ENCODE measurements around the gene C4orf36. TPM values are rescaled to one million over a fixed set of nuclear protein-coding genes. Genes with fewer than 3 reads are reported as not detected.

The C4orf36 gene
- total and polyA plus RNA-seq, 2 of the 8 experiments (the other 6 are each of a cell fraction or from before 2014, with no cell fraction given): 1.2 to 1.5 TPM

DNA sequence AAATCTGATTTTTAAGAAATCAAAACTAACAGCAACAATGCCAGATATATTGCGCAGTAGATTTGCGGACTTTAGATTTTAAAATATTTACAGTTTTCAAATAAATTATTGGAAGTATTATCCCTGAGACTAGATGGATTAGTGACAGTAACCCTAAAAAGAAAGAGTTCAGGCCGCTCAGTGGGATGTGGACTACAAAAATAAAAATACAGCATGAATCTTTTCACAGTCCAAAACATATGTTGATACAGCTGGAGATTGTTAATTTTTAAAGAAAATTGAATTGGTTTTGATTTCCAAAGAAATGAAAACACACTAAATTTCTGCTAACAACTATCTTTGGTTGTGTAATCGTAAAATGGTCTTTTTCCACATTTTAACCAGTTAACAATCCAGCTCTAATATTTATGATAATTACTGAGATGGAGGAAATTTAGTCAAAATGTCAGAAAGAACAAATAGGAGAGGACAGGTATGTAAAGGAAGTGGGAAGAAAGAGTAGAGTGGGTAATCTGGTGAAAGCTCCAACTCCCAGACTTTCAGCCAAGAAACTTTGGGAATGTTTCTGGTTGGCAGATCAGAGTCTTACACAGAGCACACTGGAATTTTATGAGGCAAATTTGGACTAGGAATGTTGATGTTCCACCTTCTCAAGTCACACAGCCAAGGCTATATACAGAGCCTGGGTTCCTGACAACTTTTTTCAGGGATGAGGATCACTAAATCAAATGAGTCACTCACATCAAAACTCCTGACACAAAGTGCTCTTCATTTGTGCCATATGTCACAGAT, 15.1 kb downstream of the C4orf36 start (continued):
- TF ChIP-seq, protein P1, sequence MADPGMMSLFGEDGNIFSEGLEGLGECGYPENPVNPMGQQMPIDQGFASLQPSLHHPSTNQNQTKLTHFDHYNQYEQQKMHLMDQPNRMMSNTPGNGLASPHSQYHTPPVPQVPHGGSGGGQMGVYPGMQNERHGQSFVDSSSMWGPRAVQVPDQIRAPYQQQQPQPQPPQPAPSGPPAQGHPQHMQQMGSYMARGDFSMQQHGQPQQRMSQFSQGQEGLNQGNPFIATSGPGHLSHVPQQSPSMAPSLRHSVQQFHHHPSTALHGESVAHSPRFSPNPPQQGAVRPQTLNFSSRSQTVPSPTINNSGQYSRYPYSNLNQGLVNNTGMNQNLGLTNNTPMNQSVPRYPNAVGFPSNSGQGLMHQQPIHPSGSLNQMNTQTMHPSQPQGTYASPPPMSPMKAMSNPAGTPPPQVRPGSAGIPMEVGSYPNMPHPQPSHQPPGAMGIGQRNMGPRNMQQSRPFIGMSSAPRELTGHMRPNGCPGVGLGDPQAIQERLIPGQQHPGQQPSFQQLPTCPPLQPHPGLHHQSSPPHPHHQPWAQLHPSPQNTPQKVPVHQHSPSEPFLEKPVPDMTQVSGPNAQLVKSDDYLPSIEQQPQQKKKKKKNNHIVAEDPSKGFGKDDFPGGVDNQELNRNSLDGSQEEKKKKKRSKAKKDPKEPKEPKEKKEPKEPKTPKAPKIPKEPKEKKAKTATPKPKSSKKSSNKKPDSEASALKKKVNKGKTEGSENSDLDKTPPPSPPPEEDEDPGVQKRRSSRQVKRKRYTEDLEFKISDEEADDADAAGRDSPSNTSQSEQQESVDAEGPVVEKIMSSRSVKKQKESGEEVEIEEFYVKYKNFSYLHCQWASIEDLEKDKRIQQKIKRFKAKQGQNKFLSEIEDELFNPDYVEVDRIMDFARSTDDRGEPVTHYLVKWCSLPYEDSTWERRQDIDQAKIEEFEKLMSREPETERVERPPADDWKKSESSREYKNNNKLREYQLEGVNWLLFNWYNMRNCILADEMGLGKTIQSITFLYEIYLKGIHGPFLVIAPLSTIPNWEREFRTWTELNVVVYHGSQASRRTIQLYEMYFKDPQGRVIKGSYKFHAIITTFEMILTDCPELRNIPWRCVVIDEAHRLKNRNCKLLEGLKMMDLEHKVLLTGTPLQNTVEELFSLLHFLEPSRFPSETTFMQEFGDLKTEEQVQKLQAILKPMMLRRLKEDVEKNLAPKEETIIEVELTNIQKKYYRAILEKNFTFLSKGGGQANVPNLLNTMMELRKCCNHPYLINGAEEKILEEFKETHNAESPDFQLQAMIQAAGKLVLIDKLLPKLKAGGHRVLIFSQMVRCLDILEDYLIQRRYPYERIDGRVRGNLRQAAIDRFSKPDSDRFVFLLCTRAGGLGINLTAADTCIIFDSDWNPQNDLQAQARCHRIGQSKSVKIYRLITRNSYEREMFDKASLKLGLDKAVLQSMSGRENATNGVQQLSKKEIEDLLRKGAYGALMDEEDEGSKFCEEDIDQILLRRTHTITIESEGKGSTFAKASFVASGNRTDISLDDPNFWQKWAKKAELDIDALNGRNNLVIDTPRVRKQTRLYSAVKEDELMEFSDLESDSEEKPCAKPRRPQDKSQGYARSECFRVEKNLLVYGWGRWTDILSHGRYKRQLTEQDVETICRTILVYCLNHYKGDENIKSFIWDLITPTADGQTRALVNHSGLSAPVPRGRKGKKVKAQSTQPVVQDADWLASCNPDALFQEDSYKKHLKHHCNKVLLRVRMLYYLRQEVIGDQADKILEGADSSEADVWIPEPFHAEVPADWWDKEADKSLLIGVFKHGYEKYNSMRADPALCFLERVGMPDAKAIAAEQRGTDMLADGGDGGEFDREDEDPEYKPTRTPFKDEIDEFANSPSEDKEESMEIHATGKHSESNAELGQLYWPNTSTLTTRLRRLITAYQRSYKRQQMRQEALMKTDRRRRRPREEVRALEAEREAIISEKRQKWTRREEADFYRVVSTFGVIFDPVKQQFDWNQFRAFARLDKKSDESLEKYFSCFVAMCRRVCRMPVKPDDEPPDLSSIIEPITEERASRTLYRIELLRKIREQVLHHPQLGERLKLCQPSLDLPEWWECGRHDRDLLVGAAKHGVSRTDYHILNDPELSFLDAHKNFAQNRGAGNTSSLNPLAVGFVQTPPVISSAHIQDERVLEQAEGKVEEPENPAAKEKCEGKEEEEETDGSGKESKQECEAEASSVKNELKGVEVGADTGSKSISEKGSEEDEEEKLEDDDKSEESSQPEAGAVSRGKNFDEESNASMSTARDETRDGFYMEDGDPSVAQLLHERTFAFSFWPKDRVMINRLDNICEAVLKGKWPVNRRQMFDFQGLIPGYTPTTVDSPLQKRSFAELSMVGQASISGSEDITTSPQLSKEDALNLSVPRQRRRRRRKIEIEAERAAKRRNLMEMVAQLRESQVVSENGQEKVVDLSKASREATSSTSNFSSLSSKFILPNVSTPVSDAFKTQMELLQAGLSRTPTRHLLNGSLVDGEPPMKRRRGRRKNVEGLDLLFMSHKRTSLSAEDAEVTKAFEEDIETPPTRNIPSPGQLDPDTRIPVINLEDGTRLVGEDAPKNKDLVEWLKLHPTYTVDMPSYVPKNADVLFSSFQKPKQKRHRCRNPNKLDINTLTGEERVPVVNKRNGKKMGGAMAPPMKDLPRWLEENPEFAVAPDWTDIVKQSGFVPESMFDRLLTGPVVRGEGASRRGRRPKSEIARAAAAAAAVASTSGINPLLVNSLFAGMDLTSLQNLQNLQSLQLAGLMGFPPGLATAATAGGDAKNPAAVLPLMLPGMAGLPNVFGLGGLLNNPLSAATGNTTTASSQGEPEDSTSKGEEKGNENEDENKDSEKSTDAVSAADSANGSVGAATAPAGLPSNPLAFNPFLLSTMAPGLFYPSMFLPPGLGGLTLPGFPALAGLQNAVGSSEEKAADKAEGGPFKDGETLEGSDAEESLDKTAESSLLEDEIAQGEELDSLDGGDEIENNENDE (IDR thresholded peaks at IDR 0.05; ENCODE audit: insufficient replicate concordance, low read length): no peak
- TF ChIP-seq KDM5A (IDR thresholded peaks at IDR 0.05; ENCODE audit: low read length): no peak
- TF ChIP-seq FOSL1 (IDR thresholded peaks at IDR 0.05; ENCODE audit: insufficient read depth, low read depth, low read length): no peak
- no peak for TF ChIP-seq HDAC6 (IDR thresholded peaks at IDR 0.05; ENCODE audit: low read depth, low read length)
- TF ChIP-seq RNF2 (IDR thresholded peaks at IDR 0.05; ENCODE audit: borderline replicate concordance, low read depth, low read length, missing control alignments, poor library complexity, severe bottlenecking): no peak
- no peak for TF ChIP-seq SP2 (IDR thresholded peaks at IDR 0.05; ENCODE audit: low read length)
- no peak for TF ChIP-seq GABPA (IDR thresholded peaks at IDR 0.05; ENCODE audit: borderline replicate concordance, insufficient read depth, low read length)

All from H1 (cell line).